DMS53 (cell line): ENCODE data around the gene ZNF280A.

Experiments
- DNase-seq: peaks from one replicate; lab custom pipeline; 2025; lab: John Stamatoyannopoulos, UW

Gene ZNF280A

DNA sequence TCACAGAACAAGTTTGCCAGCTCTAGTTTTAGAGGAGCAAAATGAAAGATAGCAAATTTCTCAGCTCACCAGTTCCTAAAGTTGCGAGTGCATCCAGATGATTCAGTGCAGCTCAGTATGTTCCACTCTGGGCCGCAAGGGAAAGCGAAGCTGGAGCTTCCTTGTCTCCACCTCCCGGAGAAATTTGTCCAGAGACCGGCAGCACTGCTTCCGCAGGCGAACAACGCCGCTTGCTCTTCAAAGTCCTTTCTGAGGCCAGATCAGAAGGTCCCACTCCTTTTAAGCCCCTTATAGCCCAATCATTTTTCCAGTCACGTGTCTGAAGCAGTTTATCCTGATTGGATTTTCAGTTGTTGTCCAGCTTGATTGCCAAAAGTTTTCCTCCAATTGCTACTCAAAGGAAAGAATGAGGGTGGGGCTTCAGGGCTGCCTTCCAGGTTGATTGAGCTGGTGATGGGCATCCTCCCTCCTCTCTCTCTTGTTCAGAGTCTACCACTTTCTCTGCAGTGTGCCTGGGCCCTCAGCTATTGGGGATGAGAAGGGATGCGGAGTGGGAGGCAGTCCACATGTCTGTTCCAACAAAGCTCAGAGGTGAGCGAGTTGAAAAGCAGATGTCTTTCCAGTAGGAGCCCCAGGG is at the start of gene ZNF280A:
Gene ZNF280A, minus strand, starts transcription at position 251 of the 637 bp plus-strand sequence. CDS start 4,640 bp downstream, outside the sequence.
- peak; percentile 64 for DNase-seq

- no peak for DNase-seq
Observed at GRCh38 chr22:22569218-22569617, 49.1 kb upstream of the ZNF280A start.

DNA sequence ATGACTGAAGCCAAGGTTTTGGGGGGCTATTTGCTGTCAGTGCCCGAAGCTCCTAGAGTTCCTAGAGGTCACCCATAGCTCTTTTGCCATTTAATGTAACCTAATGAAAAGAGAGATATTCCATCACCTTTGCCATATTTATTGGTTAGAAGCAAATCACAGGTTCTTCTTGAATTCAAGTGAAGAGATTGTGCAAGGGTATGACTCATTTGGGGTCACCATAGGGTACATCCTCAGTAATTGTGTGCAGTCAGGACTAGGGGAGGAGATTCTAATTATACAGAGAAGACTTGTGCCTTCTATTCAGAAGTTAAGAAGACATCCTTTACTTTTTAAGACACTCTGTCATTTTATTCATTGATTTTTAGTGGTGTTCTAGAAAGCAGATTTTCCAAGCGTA is 45.9 kb upstream of the ZNF280A start:
- no peak for DNase-seq

DNA sequence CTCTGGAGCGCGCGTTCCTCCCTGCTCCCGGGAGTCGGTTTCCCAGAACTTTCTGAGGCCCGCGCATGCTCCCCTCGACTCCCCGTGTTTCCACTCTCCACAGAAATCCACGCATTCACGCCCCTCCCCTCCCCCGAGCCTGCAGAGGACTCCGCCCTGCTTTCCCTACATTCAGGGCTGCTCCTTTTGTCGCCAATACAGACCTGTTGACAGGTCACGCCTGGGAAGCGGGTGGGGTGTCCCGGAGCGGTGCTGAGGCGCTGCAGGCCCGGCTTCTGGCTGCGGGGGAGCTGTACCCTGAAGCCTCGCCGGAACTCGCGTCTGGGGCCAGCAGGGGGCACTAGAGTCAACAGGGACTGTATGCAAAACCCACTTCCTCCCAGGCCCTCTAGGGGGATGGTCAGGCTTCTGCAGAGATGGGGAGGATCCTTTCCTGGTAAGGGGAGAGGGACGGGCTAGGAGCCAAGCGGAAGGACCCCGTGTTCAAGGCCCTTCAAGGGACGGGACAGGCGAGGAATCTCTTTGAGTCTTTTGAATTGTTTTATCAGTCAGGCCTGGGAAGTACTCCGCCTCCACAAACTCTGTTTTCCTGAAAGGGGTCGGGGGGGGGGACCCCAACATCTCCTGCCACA is 39.0 kb upstream of the ZNF280A start, which contains the start of gene PRAME:
Gene PRAME, minus strand, starts transcription at position 294 of the 632 bp plus-strand sequence. CDS start 2,433 bp downstream, outside the sequence.
- peak; percentile 88 for DNase-seq

DNA sequence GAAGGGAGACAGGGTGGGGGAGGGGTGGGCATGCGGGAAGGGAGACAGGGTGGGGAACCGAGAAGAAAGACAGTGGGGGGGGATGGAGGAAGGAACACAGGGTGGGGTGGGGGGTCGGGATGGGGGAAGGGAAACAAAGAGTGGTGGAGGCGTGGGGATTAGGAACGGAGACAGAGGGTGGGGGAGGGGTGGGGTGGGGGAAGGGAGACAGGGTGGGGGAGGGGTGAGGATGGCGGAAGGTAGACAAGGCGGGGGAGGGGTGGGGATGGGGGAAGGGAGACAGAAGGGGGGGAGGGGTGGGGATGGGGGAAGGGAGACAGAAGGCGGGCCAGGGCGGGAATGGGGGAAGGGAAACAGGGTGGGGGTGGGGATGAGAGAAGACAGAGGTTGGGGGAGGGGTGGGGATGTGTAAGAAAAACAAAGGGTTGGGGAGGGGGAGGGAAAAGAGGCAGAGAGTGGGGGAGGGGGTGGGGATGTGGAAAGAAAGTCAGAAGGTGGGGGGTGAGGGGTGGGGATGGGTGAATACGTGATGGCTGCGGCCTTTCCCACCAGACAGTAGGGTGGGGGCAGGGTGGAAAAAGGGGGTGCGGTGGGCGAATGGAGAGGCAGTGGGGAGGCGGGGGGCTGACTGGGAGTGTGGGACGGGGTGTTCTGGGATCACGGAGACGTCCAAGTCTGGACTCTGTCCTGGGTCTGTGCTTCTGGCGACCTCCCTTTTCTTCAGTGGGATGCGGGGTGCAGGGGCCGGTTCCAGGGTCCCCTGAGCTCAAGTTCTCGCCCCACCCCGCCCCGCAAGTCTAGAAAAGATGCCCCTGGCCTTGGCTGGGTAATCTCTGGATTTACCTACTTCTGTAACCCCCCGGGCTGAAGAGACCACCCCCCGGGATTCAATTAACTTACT is 38.3 kb upstream of the ZNF280A start:
- no peak for DNase-seq

DNA sequence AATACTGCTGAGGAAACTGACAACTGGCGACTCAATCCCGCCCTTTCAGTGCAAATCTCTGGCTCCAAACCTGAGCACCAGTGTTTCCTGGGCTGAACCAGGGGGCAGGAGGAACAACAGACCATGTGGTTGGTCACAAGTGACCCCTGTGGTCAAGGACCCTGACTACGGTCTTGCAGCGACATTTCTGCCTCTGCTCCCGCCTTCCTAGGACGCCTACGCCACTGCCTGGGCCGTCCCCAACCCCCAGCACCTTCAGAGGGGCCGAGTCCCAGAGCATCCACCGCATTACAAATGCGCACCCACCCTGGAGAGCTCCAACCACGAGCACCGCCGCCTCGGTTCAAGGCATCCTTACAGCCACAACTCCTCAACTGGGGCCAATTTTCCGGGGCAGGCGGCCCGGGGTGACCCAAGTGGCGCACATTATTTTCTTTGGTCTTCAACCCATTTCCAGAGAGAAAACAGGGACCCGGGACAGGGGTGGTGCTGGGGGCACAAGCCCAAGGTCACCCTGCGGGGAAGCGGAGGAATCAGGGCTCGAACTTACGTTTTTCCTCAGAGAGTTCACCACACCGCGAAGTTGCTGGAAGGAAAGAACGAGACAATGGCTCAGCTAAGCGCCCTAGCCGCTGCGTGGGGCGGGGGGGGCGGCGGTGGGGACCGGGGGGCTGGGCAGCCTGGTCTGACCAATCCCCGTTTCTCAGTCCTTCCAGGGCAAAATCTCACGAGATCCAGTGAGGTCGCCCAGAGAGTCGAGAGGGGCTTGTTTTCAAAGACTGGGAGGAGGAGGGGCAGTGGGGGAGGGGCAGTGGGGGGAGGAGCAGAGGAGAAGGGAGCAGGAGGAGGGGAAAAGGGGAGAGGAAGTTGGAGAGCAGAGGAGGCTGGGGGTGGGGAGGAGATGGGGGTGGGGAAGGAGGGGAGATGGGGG is 37.2 kb upstream of the ZNF280A start:
- DNase-seq: no peak

DNA sequence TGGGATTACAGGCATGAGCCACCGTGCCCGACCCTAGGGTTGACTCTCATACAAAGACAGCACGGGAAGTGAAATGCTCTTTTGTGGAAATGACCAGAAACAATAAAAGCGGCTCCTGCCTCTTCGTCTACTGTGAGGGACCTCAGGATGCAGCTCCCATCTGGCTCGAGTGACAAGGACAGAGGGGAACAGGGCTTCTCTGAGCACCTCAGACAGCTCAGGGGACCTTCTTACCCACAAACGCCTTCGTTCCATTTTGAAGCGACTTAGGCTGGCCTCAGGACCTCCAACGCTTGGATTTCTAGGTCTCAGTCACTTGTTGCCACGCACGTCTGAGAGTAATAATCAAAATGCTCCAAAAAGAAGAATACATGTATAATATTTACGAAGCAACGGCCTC is 36.5 kb upstream of the ZNF280A start:
- no peak for DNase-seq

DNA sequence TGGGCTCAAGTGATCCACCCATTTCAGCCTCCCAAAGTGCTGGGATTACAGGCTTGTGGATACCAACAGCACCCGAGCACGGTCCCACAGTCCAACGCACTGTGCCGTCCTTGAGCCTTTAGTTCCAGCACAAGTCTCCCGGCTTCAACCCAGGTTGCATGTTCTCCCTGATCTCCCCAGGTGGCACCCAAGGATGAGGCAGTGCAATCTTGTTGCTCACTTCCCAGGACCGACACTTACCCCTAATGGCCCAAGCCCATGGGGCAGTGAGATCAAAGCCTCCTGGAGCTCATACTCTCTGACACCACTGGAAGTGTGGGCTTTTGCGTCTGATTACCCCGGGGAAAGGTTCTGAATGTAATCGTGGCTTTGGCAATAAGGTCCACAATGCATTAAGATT is 35.5 kb upstream of the ZNF280A start:
- DNase-seq: no peak

DNA sequence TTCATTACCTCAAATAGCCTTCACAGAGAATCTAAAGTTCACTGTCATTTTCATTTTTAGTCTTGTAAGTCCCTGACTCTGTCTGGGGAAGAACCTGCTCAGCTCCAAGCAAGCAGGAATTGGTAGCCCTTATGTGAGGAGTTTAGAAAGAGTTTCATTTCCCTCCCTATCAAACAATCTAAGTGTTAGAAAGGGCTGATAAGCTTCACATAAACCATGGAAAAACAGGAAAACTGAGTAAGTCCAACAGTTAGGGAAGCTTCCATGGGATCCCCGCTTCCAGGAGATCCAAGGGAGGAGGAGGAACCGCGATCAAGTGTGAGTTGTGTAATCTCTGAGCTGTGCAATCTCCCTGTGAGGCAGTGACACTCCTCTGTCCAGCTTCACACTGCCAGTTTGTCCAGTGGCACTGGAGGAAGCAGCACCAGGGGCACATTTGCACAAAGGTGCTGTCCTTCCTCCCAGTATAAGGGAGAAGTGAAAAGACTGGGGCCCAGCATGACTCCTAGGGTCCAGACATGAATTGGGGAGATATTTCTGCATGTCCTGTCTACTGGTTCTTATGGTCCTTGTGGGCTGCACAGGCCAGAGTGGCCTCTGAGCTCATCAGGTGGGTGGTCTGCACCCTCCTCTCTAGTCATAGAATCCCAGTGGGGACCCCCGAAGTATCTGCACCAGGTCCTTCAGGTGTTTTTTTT is 34.7 kb upstream of the ZNF280A start:
- no peak for DNase-seq

DNA sequence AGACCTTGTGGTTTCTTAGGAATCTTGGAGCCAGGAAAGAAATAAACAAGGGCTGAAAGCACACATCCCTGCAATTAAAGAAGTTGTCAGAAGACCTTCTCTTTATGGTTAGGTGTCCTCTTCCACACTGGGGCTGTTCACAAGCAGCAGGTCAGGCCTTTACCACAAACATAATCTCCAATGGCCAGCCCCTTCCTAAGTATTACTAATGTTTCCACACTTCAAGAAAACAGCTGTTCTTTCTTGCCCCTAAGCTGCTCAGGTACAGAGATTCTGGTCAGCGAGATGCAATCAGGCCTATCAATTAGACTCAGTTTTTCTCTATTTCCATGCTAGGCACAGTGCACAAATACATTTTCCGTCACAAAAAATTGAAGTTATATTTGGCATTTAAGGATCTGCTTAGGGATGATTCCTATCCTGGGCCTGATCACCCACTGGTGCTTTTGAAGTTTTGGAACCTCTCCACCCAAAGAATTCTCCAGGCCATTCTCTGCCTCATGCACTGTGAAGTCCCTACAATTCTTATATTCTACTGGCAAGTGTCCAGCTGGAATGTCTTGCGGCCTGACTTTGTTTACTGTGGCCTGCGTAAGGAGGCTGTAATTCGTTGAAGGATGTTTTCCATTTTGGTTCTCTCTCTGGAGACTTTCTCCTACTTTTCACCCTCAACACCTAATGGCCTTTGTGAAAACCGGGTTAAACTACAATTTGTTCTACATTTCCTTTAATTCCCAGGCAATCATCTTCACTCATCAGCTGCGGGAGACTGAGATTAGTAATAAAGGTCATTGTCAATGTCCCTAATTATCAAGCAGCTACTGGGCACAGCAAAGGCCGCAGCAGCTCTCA is 33.9 kb upstream of the ZNF280A start:
- DNase-seq: no peak

DNA sequence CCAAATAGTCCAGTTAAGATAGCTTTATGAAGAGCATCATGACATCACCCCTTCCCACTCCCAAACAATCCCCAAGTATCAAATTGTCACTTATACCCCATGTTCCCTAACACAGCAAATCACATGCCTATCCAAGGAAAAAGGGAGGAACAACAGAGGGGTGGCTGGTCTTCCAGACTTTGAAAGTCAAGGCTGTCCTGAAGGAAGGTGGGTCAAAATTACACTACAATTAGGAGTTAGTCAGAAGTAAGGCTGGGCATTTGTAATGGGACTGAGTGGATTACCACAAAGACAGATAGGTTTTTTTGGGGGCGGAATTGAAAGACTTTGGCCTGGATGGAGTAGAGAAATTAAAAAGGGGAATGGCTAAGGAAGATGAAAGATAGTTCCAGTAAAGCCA is 33.1 kb upstream of the ZNF280A start:
- no peak for DNase-seq

DNA sequence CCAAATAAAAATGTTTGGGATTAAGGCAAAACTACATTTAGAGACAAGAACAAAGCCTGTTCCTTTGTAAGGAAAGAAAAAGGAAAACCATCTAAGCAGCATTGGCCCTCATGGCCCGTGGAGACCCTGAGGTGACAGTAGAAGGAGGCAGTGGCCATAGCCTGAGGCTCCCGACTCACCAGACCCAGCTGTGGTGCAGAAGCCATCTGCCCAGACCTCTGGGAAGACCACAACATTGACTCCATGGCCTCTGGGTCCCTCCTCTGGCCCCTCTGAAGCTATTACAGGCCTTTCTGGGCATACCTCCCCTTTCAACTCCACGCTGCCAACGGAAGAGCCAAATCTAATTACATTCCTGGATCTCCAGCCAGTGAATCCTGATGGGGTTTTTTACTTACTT is 32.6 kb upstream of the ZNF280A start:
- no peak for DNase-seq

- DNase-seq: no peak
Observed at GRCh38 chr22:22550789-22551434, 30.8 kb upstream of the ZNF280A start.

DNA sequence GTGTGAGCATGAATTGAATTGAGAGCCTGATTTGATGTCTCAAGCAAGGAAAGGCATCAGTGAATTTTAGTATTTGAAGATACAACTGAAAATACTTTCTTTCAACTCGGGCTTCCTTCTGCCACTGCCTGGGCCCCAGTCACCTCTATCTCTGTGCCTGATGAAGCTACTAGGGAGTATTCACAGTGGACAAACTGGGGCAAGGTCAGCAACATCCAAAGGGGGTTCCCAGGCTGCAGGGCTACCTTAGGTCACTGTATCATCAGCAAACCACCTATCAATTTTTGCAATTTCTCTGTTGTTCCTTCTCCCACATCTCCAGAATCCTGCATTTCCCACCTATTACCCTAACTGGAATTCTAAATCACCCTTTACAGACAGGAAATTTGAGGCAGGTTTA is 28.8 kb upstream of the ZNF280A start:
- no peak for DNase-seq

GRCh38 chr22:22548317-22548716 is 28.2 kb upstream of the ZNF280A start:
- no peak for DNase-seq

GRCh38 chr22:22547692-22548300 is 27.7 kb upstream of the ZNF280A start:
- DNase-seq: no peak

DNA sequence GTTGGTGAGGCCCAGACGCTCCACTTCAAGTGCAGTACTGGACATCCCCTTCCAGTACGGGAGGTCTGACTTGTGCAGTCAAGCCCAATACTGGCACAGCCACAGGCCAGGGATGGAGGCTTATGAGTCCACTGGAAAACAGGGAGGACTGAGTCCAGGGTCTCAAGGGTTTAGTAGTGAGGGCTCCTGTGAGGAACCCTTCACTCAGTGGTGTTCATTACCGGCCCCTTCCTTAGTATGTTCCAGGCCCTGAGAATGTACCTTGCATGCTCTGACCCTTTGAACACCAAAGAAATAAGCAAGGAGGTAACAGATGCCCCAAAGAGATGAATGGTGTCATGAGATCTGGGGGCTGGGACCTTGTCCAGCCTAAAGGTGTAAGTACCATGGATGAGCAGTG is 27.2 kb upstream of the ZNF280A start:
- DNase-seq: no peak

DNA sequence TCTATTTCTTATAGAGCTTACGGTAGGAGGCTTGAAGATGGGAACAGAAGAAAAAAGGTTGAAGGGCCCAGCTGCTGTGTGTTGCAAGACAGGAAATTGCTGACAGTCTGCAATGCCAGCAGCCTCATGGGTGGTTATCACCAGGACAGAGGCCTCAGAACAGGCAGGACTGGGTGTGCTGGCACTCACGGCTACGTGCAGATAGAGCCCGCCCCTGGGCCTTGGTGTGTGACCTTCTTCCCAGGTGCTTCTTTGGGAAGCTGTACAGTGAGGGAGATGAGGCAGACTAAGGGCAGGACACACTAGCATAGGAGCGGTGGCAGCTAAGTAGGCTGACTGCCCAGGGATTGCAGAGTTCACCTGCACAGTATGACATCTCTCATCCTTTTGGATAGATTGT is 26.4 kb upstream of the ZNF280A start:
- no peak for DNase-seq

DNA sequence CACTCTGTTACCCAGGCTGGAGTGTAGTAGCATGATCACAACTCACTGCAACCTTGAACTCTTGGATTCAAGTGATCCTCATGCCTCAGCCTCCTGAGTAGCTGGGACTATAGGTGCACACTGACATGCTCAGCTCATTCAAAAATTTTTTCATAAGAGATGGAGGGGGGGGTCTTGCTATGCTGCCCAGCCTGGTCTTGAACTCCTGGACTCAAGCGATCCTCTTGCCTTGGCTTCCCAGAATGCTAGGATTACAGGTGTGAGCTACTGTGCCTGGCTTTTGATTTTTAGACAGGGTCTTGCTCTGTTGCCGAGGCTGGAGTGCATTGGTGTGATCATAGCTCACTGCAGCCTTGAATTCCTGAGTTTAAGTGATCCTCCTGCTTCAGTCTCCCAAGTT is 25.0 kb upstream of the ZNF280A start:
- DNase-seq: no peak
